ENCODE measurements around the gene HRH1.

HRH1 gene

DNA sequence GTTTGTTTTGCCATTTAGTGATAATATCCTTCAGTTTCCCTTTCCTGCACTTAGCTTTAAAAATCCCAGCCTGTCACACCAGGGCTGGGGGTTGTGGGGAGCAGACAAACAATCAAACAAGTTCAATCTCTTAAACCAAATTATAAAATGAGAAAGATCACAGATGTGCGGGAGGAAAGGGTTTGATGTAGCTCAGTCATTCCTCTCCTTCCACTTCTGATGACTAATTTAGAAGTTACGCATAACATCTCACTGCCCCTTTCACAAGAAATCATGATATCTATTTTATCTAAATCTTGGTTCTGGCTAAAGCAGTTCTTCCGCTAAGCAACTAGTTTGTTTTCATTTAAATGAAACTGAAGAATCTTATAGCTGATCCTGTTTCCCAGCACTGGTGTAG is 83.8 kb downstream of the HRH1 start:
- POLR2A ChIA-PET = no interaction called here
- no peak for DNase-seq (ENCODE audit: extremely low spot score)
- CTCF ChIA-PET = no interaction called here
- TF ChIP-seq NFRKB (IDR thresholded peaks at IDR 0.05) (no peak), LEF1 (IDR thresholded peaks at IDR 0.05; ENCODE audit: borderline replicate concordance) (no peak), FOXA1 (IDR thresholded peaks at IDR 0.05) (no peak), BHLHE40 (IDR thresholded peaks at IDR 0.05; ENCODE audit: borderline replicate concordance) (no peak)
- TF ChIP-seq, protein P1, sequence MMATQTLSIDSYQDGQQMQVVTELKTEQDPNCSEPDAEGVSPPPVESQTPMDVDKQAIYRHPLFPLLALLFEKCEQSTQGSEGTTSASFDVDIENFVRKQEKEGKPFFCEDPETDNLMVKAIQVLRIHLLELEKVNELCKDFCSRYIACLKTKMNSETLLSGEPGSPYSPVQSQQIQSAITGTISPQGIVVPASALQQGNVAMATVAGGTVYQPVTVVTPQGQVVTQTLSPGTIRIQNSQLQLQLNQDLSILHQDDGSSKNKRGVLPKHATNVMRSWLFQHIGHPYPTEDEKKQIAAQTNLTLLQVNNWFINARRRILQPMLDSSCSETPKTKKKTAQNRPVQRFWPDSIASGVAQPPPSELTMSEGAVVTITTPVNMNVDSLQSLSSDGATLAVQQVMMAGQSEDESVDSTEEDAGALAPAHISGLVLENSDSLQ (IDR thresholded peaks at IDR 0.05) = no peak

- DNase-seq (ENCODE audit: extremely low spot score) = no peak
- POLR2A ChIA-PET = no interaction called here
- CTCF ChIA-PET = no interaction called here
- TF ChIP-seq SP1 (IDR thresholded peaks at IDR 0.05) = no peak
- no peak for TF ChIP-seq L3MBTL2 (conservative IDR thresholded peaks at IDR 0.05)
- no peak for TF ChIP-seq FOXM1 (IDR thresholded peaks at IDR 0.05; ENCODE audit: borderline replicate concordance)
- TF ChIP-seq FOXA1 (IDR thresholded peaks at IDR 0.05) = no peak
- TF ChIP-seq, protein P1 (IDR thresholded peaks at IDR 0.05) = no peak
- no peak for TF ChIP-seq CTBP1 (IDR thresholded peaks at IDR 0.05; ENCODE audit: borderline replicate concordance)
- TF ChIP-seq FOXK2 (IDR thresholded peaks at IDR 0.05) = no peak
Observed at GRCh38 chr3:11238880-11239279, 84.6 kb downstream of the HRH1 start.

GRCh38 chr3:11239796-11240195 is 85.5 kb downstream of the HRH1 start:
- POLR2A ChIA-PET = no interaction called here
- DNase-seq (ENCODE audit: extremely low spot score) = no peak
- CTCF ChIA-PET = no interaction called here
- TF ChIP-seq L3MBTL2 (conservative IDR thresholded peaks at IDR 0.05) (no peak), TARDBP (IDR thresholded peaks at IDR 0.05) (no peak), CTBP1 (IDR thresholded peaks at IDR 0.05; ENCODE audit: borderline replicate concordance) (no peak), FOXK2 (IDR thresholded peaks at IDR 0.05) (no peak), ZNF384 (IDR thresholded peaks at IDR 0.05) (no peak), ARNT (IDR thresholded peaks at IDR 0.05) (no peak)
- TF ChIP-seq, protein P1 (IDR thresholded peaks at IDR 0.05) = no peak

DNA sequence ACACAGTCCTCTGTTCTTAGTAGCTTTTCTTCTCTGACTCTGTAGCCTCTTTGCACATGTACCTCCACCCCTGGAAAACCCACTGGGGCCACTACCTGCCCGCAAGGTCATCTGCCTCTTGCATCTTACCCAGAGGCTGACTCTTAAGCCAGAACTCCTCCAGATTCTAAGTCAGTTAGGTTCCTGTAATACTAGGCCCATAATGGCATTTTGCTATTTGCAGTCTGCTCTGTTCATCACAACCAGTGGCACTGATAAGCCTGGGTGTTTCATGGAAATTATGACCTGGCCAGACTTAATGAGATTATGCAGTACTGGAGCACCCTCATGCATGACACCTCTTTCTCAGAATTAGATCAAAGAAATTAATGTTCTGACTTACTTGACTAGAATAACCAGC is 86.2 kb downstream of the HRH1 start:
- ChIA-PET POLR2A (no interaction called here), CTCF (no interaction called here)
- no peak for DNase-seq (ENCODE audit: extremely low spot score)
- TF ChIP-seq FOXK2 (IDR thresholded peaks at IDR 0.05) (no peak), SUZ12 (IDR thresholded peaks at IDR 0.05) (no peak), NFRKB (IDR thresholded peaks at IDR 0.05) (no peak), BHLHE40 (IDR thresholded peaks at IDR 0.05; ENCODE audit: borderline replicate concordance) (no peak), ZNF384 (IDR thresholded peaks at IDR 0.05) (no peak), FOXM1 (IDR thresholded peaks at IDR 0.05; ENCODE audit: borderline replicate concordance) (no peak), ELF4 (IDR thresholded peaks at IDR 0.05) (no peak), L3MBTL2 (conservative IDR thresholded peaks at IDR 0.05) (no peak), SP1 (IDR thresholded peaks at IDR 0.05) (no peak), CTBP1 (IDR thresholded peaks at IDR 0.05; ENCODE audit: borderline replicate concordance) (no peak), LEF1 (IDR thresholded peaks at IDR 0.05; ENCODE audit: borderline replicate concordance) (no peak), TARDBP (IDR thresholded peaks at IDR 0.05) (no peak), FOXA1 (IDR thresholded peaks at IDR 0.05) (no peak), HDGF (IDR thresholded peaks at IDR 0.05; ENCODE audit: borderline replicate concordance) (no peak), ARNT (IDR thresholded peaks at IDR 0.05) (no peak)
- TF ChIP-seq, protein P1 (IDR thresholded peaks at IDR 0.05) = no peak

- ChIA-PET CTCF (no interaction called here), POLR2A (interaction anchor here (1.7 kb wide), 1 partner anchor 28 kb away, joined by 4 read pairs; the partner anchor contains the start of gene ATG7)
- TF ChIP-seq, protein P1 (IDR thresholded peaks at IDR 0.05) = no peak
- TF ChIP-seq ARNT (IDR thresholded peaks at IDR 0.05) (no peak), ZNF384 (IDR thresholded peaks at IDR 0.05) (no peak), SUZ12 (IDR thresholded peaks at IDR 0.05) (no peak), LEF1 (IDR thresholded peaks at IDR 0.05; ENCODE audit: borderline replicate concordance) (no peak), FOXM1 (IDR thresholded peaks at IDR 0.05; ENCODE audit: borderline replicate concordance) (no peak), ELF4 (IDR thresholded peaks at IDR 0.05) (no peak), TARDBP (IDR thresholded peaks at IDR 0.05) (no peak), L3MBTL2 (conservative IDR thresholded peaks at IDR 0.05) (no peak), CTBP1 (IDR thresholded peaks at IDR 0.05; ENCODE audit: borderline replicate concordance) (no peak), FOXA1 (IDR thresholded peaks at IDR 0.05) (no peak), SP1 (IDR thresholded peaks at IDR 0.05) (no peak), BHLHE40 (IDR thresholded peaks at IDR 0.05; ENCODE audit: borderline replicate concordance) (no peak), HDGF (IDR thresholded peaks at IDR 0.05; ENCODE audit: borderline replicate concordance) (no peak), NFRKB (IDR thresholded peaks at IDR 0.05) (no peak), FOXK2 (IDR thresholded peaks at IDR 0.05) (no peak)
- no peak for DNase-seq (ENCODE audit: extremely low spot score)
Observed at GRCh38 chr3:11244121-11244677, 89.9 kb downstream of the HRH1 start.

Data from HEK293T (cell line).